ENCODE data around the gene FBXO30.
A peak's percentile ranks its signal among the peaks of the same experiment; 100 is the strongest.

GRCh38 chr6:145814501-145815308 lies at the start of gene FBXO30:
- TF ChIP-seq CTCF (conservative IDR thresholded peaks at IDR 0.05; ENCODE audit: low read depth, low read length) (peak; percentile 12; the same call in 1 of the 2 replicates), EZH2 (IDR thresholded peaks at IDR 0.05; ENCODE audit: borderline replicate concordance, low read depth, low read length, poor library complexity, severe bottlenecking) (no peak)

All from A673 (cell line).